ENCODE measurements around the gene CCDC192. TPM values are rescaled to one million over a fixed set of nuclear protein-coding genes. Genes with fewer than 3 reads are reported as not detected.
A peak's percentile ranks its signal among the peaks of the same experiment; 100 is the strongest.
"Not testable (repeated sequence)": the region's sequence is repeated elsewhere in the genome, so short reads cannot be mapped to it uniquely, and the experiment has no call there.

CCDC192 gene
- total RNA-seq, 1 donor from 2014 or later: not detected

DNA sequence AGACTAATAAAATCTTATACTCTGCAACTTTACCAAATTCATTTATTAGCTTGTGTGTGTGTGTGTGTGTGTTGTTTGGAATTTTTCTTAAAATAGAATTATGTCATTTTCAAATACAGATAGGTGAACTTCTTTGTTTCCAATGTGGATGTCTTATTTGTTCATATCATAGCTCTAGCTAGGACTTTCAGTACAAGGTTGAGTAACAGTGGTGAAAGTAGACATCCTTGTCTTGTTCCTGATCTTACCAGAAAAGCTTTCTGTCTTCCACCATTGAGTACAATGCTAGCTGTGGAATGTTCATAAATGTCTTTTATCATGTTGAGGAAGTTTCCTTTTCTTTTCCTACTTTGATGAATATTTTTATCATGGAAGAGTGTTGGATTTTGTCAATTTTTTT, 74.8 kb downstream of the CCDC192 start:
- FAIRE-seq: peak; percentile 47

DNA sequence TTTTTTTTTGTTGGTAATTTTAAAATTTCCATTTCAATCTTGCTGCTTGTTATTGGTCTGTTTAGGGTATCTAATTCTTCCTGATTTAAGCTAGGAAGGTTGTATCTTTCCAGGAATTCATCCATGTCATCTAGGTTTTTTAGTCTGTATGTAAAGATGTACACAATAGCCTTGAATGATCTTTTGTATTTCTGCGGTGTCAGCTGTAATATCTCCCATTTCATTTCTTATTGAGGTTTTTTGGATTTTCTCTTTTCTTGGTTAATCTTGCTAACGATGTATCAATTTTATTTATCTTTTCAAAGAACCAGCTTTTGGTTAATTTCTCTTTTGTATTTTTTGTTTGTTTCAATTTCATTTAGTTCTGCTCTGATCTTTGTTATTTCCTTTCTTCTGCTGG, 79.3 kb downstream of the CCDC192 start:
- not testable (repeated sequence) for H2AFZ ChIP-seq (ENCODE audit: low read depth, low read length); H3K4me3 Mint-ChIP-seq (ENCODE audit: unreplicated experiment); H3K79me2 ChIP-seq (ENCODE audit: insufficient read depth, low read length); H3K27ac Mint-ChIP-seq (ENCODE audit: unreplicated experiment); H4K20me1 ChIP-seq (ENCODE audit: insufficient read depth, low read length); H3K36me3 ChIP-seq (ENCODE audit: insufficient read depth, low read length); H3K9me3 ChIP-seq (ENCODE audit: insufficient read depth, low read depth, low read length); H3K4me3 ChIP-seq (ENCODE audit: insufficient read depth, low read depth, low read length); FAIRE-seq; H3K27me3 Mint-ChIP-seq (ENCODE audit: low read depth, unreplicated experiment); H3K9me3 Mint-ChIP-seq (ENCODE audit: unreplicated experiment); H3K27ac ChIP-seq (ENCODE audit: low read depth, low read length); H3K36me3 Mint-ChIP-seq (ENCODE audit: low read depth, unreplicated experiment); H3K4me2 ChIP-seq (ENCODE audit: low read length); H3K9ac ChIP-seq (ENCODE audit: low read length); DNase-seq (ENCODE audit: low read depth)
- peaks cover 17% of the 10 kb centered on the region for H3K4me1 Mint-ChIP-seq (ENCODE audit: low read depth, unreplicated experiment)
- Histone ChIP-seq H3K4me1 (ENCODE audit: insufficient read depth, low read length) (peaks cover 12% of the 10 kb centered on the region), H3K27me3 (ENCODE audit: insufficient read depth, low read length) (peaks cover 30% of the 10 kb centered on the region)

More for the DNA sequence above, 74.8 kb downstream of the CCDC192 start:
- no peaks in the 10 kb centered on the region for H3K79me2 ChIP-seq (ENCODE audit: insufficient read depth, low read length)
- no peak overlapping the region for H3K4me2 ChIP-seq (ENCODE audit: low read length)
- no peaks in the 10 kb centered on the region for H3K4me1 ChIP-seq (ENCODE audit: insufficient read depth, low read length)
- peaks cover 4% of the 10 kb centered on the region for H3K9me3 ChIP-seq (ENCODE audit: insufficient read depth, low read depth, low read length)
- Mint-ChIP-seq H3K4me3 (ENCODE audit: unreplicated experiment) (no peak overlapping the region), H3K36me3 (ENCODE audit: low read depth, unreplicated experiment) (no peaks in the 10 kb centered on the region), H3K27ac (ENCODE audit: unreplicated experiment) (no peak overlapping the region), H3K4me1 (ENCODE audit: low read depth, unreplicated experiment) (no peaks in the 10 kb centered on the region), H3K9me3 (ENCODE audit: unreplicated experiment) (peaks cover 5% of the 10 kb centered on the region), H3K27me3 (ENCODE audit: low read depth, unreplicated experiment) (no peaks in the 10 kb centered on the region)
- peaks cover 9% of the 10 kb centered on the region for H3K27me3 ChIP-seq (ENCODE audit: insufficient read depth, low read length)
- no peak overlapping the region for H3K4me3 ChIP-seq (ENCODE audit: insufficient read depth, low read depth, low read length)
- H2AFZ ChIP-seq (ENCODE audit: low read depth, low read length): no peak overlapping the region
- H3K9ac ChIP-seq (ENCODE audit: low read length): no peak overlapping the region
- H3K27ac ChIP-seq (ENCODE audit: low read depth, low read length): no peak overlapping the region
- H3K36me3 ChIP-seq (ENCODE audit: insufficient read depth, low read length): no peaks in the 10 kb centered on the region
- H4K20me1 ChIP-seq (ENCODE audit: insufficient read depth, low read length): no peaks in the 10 kb centered on the region
- DNase-seq (ENCODE audit: low read depth): no peak
- TF ChIP-seq EZH2 (IDR thresholded peaks at IDR 0.05; ENCODE audit: insufficient read depth, low read length) (no peak), CTCF (IDR thresholded peaks at IDR 0.05; ENCODE audit: insufficient read depth, low read depth, low read length) (no peak)

- H3K27me3 Mint-ChIP-seq (ENCODE audit: low read depth, unreplicated experiment): no peaks in the 10 kb centered on the region
- H3K27me3 ChIP-seq (ENCODE audit: insufficient read depth, low read length): peaks cover 36% of the 10 kb centered on the region
- H4K20me1 ChIP-seq (ENCODE audit: insufficient read depth, low read length): no peaks in the 10 kb centered on the region
- H3K9ac ChIP-seq (ENCODE audit: low read length): no peak overlapping the region
- DNase-seq (ENCODE audit: low read depth) (peak; percentile 97), FAIRE-seq (peak; percentile 83)
- peaks cover 12% of the 10 kb centered on the region for H3K4me1 ChIP-seq (ENCODE audit: insufficient read depth, low read length)
- H3K36me3 ChIP-seq (ENCODE audit: insufficient read depth, low read length): no peaks in the 10 kb centered on the region
- no peak for TF ChIP-seq EZH2 (IDR thresholded peaks at IDR 0.05; ENCODE audit: insufficient read depth, low read length)
- TF ChIP-seq CTCF (IDR thresholded peaks at IDR 0.05; ENCODE audit: insufficient read depth, low read depth, low read length): no peak
- H3K9me3 ChIP-seq (ENCODE audit: insufficient read depth, low read depth, low read length): no peaks in the 10 kb centered on the region
- no peak overlapping the region for H3K4me3 Mint-ChIP-seq (ENCODE audit: unreplicated experiment)
- no peaks in the 10 kb centered on the region for H3K36me3 Mint-ChIP-seq (ENCODE audit: low read depth, unreplicated experiment)
- peak overlapping the region; percentile 45 for H3K4me2 ChIP-seq (ENCODE audit: low read length)
- peak overlapping the region; percentile 79 for H3K27ac Mint-ChIP-seq (ENCODE audit: unreplicated experiment)
- H3K27ac ChIP-seq (ENCODE audit: low read depth, low read length): no peak overlapping the region
- no peak overlapping the region for H2AFZ ChIP-seq (ENCODE audit: low read depth, low read length)
- peaks cover 17% of the 10 kb centered on the region for H3K4me1 Mint-ChIP-seq (ENCODE audit: low read depth, unreplicated experiment)
- H3K79me2 ChIP-seq (ENCODE audit: insufficient read depth, low read length): no peaks in the 10 kb centered on the region
- no peak overlapping the region for H3K4me3 ChIP-seq (ENCODE audit: insufficient read depth, low read depth, low read length)
- H3K9me3 Mint-ChIP-seq (ENCODE audit: unreplicated experiment): no peaks in the 10 kb centered on the region
Observed at GRCh38 chr5:127785098-127785927, 82.1 kb downstream of the CCDC192 start.

Data from astrocyte (in vitro differentiated cells and primary cell).